Embryonic facial prominence (tissue), 1 donor: ENCODE data around the gene ITGB5.
A peak's percentile ranks its signal among the peaks of the same experiment; 100 is the strongest.

ENCODE experiments used
- DNase-seq: peaks from one replicate; pipeline ENCODE4 v3.0.0-alpha.2; 2016; ENCODE audit errors: extremely low spot score

Gene ITGB5

GRCh38 chr3:124860599-124860998 lies 26.6 kb downstream of the ITGB5 start:
- no peak for DNase-seq

GRCh38 chr3:124859025-124859424 lies 28.1 kb downstream of the ITGB5 start:
- DNase-seq, result no peak

- no peak for DNase-seq
These were observed 28.9 kb downstream of the ITGB5 start for GRCh38 chr3:124858275-124858674.

GRCh38 chr3:124856677-124857076 lies 30.5 kb downstream of the ITGB5 start:
- no peak for DNase-seq

- peak; percentile 84 for DNase-seq
These were observed 33.2 kb downstream of the ITGB5 start for GRCh38 chr3:124854009-124854408.

- no peak for DNase-seq
These were observed 33.7 kb downstream of the ITGB5 start for GRCh38 chr3:124853446-124853845.

- no peak for DNase-seq
These were observed 35.3 kb downstream of the ITGB5 start for GRCh38 chr3:124851905-124852304.

GRCh38 chr3:124851136-124851535 lies 36.0 kb downstream of the ITGB5 start:
- no peak for DNase-seq

- no peak for DNase-seq
These were observed 36.5 kb downstream of the ITGB5 start for GRCh38 chr3:124850633-124851032.

GRCh38 chr3:124850212-124850611 lies 37.0 kb downstream of the ITGB5 start:
- DNase-seq, result no peak

GRCh38 chr3:124848300-124848699 lies 38.9 kb downstream of the ITGB5 start:
- no peak for DNase-seq

- DNase-seq, result no peak
These were observed 39.3 kb downstream of the ITGB5 start for GRCh38 chr3:124847863-124848262.

- no peak for DNase-seq
These were observed 40.1 kb downstream of the ITGB5 start for GRCh38 chr3:124847051-124847450.

GRCh38 chr3:124846189-124846588 lies 41.0 kb downstream of the ITGB5 start:
- no peak for DNase-seq

- DNase-seq, result no peak
These were observed 41.8 kb downstream of the ITGB5 start for GRCh38 chr3:124845406-124845805.

- no peak for DNase-seq
These were observed 43.5 kb downstream of the ITGB5 start for GRCh38 chr3:124843506-124844177.

- DNase-seq, result no peak
These were observed 44.1 kb downstream of the ITGB5 start for GRCh38 chr3:124843047-124843446.

GRCh38 chr3:124841517-124841916 lies 45.6 kb downstream of the ITGB5 start:
- no peak for DNase-seq

GRCh38 chr3:124840331-124840730 lies 46.8 kb downstream of the ITGB5 start:
- no peak for DNase-seq

- no peak for DNase-seq
These were observed 47.3 kb downstream of the ITGB5 start for GRCh38 chr3:124839896-124840295.

GRCh38 chr3:124838963-124839362 lies 48.2 kb downstream of the ITGB5 start:
- DNase-seq, result no peak

- no peak for DNase-seq
These were observed 49.4 kb downstream of the ITGB5 start for GRCh38 chr3:124837730-124838186.

- no peak for DNase-seq
These were observed 50.1 kb downstream of the ITGB5 start for GRCh38 chr3:124837065-124837464.

- DNase-seq, result no peak
These were observed 50.7 kb downstream of the ITGB5 start for GRCh38 chr3:124836448-124836847.
